Measurements from ENCODE around the gene UTF1. TPM values are rescaled to one million over a fixed set of nuclear protein-coding genes. Genes with fewer than 3 reads are reported as not detected.
"Not testable (repeated sequence)": the region's sequence is repeated elsewhere in the genome, so short reads cannot be mapped to it uniquely, and the experiment has no call there.

Gene UTF1
- polyA plus RNA-seq, 1 donor: not detected

DNA sequence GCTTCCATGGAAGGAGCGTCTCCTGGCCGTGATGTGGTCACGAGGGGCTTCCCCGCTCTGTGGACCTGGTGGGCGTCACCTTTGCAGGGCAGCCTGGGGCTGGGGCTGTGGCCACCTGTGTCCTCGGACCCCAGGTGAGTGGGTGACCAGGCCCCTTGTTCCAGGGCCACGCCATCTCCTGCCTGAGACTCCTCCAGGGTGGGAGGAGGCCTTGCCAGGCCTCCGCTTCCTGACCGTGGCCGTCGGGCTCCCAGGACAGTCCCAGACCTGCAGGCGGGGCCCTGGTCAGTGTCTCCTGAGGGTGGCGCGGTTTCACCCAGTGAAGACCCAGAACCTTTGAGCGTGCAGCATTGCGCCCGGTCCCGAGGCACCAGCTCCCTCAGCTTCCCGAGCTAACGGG is 20.4 kb upstream of the UTF1 start:
- no peak for DNase-seq

GRCh38 chr10:133210398-133211140 is 19.4 kb upstream of the UTF1 start:
- DNase-seq: no peak

DNA sequence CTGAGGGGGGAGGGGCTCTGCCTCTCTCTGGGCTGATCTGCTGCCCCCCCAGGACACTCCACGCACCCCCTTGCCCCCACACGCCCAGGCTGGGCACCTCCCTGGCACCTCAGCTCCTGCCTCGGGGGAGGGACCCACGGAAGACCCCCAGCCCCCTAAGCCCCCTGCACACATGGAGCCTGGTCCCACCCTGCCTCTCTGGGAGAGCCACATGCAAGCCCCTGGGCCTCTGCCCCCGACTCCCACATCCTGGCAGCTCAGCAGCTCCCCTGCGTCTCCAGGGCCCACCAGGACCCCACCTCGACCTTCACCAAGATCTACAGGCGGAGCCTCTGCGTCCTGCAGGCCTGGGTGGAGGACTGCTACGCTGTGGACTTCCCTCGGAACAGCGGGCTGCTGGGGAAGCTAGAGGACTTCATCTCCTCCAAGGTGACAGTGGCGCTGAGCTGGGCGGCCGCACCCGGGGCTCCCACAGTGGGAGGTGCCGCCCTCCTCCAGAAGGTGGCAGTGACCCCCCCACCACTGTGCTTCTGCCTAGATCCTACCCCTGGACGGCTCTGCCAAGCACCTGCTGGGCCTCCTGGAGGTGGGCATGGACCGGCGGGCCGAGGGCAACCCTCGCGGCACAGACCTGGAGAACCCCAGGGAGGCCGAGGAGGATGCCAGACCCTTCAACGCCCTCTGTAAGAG is 18.7 kb upstream of the UTF1 start:
- no peak for DNase-seq

GRCh38 chr10:133211959-133212852 is 17.8 kb upstream of the UTF1 start:
- no peak for DNase-seq

DNA sequence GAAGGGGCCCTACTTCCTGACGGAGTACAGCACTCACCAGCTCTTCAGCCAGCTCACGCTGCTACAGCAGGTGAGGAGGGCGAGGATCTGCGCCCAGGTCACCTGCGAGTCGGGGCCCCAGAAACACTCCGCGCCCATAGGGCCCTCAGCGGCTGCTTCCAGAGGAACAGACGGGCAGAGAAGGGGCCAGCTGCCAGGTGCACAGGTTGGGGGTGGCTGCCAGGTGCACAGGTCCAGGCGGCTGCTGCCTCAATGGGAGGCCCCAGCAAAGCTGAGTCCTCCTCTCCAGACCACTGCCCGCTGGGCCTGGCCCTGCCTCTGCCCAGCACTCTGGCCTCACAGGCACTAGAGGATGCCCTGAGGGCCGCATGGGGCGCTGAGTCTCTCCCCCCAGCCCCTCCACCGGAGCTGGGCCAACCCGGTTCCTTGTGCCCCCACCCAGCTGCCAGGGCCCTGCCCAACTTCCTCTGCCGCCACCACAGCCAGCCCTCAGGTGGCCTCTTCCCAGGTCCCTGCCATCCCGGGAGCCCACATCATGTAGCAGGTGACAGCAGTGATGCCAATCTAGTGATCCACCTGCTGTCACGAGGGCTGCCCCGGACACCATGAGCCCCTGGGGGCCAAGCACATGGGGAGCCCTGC is 17.0 kb upstream of the UTF1 start:
- DNase-seq: no peak

DNA sequence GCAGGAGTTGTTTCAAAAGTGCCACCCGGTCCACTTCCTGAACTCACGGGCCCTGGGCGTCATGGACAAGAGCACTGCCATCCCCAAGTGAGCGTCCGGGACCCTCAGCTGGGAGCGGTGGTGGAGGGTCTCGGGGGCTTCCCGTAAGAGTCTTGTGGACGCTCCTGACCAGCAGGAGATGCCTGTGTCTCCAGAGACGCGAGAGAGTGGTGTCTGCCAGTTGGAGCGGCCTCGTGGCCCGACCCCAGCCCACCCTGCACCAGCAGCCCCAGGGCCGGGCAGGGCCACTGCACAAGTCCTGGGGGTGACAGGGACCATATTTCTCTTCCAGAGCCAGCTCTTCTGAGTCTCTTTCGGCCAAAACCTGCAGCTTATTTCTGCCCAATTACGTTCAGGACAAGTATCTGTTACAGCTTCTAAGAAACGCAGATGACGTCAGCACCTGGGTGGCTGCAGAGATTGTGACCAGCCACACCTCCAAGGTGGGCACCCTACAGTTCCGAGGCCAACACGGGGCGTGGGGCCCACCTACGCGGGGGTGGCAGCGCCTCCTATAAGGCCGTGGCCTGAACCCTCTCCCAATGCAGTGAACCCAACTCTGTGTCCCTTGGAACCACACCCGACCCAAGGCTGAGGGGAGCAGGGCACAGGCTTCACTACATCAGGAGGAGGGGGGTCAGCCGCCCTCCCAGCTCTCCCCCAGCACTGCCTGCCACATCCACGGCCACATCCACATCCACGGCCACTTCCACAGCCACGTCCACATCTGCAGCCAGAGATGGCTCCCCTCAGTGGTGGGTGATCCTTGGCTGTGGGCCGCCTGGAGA is 16.2 kb upstream of the UTF1 start:
- no peak for DNase-seq

DNA sequence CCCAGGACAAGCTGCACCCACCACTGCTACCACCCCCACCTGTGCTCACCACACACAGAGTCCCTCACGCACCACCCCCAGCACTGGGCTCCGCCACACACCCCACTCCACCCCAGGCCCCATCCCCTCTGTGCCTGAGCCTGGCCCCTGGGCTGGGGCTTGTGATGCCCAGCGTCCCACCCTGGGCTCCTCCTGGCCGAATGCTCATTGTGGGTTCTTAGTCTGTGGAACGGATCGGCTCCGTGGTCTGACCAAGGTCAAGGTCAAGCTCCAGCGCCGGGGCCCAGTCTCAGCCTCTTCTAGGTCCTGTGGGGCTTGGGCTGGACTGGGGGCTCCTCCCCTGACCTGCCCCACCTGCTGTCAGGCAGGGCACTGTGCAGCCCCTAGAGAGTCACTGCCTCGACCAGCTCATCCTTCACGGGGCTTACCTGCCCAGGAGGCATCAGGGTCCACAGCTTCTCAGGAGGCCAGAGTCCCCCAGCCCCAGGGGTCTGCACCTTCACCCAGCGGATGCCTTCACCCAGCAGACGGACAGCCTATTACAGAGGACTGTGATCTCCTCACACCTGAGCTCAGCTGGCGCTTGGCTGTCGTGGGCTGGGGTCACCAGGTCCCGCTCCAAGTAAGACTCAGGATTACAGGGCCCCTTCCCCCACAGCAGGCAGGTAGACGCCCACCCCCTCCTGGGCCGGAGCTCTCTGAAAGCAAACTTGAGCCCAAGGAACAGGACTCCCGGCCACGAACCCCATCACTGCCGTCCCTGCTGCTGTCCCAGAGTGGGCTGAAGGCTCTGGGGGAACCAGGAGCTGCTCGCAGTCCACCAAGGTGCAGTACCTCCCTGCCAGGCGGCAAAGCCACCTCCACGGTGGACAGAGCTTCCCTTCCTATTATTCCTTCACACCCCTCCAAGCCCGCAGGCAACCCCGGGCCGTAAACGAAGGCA is 15.3 kb upstream of the UTF1 start:
- DNase-seq: no peak

- DNase-seq: no peak
These were observed 14.4 kb upstream of the UTF1 start for GRCh38 chr10:133215586-133215985.

DNA sequence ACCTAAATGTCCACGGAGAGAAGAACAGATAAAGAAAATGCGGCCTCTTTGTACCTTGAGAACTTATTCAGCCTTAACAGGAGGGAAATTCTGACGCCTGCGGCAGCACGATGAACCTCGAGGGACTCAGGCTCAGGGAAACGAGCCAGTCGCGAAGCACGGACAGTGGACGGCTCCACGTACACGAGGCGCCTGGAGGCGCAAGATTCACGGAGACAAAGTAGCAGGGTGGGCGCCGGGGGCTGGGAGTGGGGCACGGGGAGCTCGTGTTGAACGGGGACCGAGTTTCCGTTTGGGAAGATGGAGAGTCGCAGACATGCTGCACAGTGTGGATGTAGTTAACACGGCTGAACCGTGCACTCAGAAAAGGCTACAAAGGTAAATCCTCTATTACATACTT is 13.2 kb upstream of the UTF1 start:
- no peak for DNase-seq

DNA sequence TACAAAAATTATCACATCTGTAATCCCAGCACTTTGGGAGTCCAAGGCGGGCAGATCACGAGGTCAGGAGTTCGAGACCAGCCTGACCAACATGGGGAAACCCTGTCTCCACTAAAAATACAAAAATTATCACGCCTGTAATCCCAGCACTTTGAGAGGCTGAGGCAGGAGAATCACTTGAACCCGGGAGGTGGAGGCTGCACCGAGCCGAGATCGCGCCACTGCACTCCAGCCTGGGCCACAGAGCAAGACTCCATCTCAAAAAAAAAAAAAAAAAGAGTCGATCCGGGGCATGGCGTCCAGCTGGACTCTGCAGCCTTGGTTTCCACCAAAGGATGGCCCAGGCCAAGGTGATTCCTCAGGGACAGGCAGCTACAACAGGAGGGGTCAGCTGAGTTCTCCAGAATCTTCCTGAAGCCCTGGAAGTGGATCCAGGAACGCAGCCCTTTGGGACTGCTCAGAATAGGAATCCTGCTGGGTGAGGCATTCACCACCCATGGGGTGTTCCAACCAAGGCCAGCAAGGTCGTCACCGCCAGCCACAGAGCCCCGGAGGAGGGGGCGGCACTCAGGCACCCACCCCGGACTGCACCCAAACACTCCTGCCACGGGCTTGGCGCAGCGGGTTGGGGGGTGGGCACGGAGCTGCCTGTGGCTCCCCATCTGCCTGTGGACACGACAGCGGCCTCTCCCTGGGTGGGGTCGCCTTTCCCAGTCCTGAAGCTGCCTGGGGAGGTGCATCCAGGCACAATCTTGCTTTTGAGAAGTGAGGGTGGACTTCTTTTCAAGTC is 12.0 kb upstream of the UTF1 start:
- DNase-seq: no peak

GRCh38 chr10:133218891-133219290 is 11.1 kb upstream of the UTF1 start:
- no peak for DNase-seq

- no peak for DNase-seq
These were observed 10.2 kb upstream of the UTF1 start for GRCh38 chr10:133219782-133220181.

DNA sequence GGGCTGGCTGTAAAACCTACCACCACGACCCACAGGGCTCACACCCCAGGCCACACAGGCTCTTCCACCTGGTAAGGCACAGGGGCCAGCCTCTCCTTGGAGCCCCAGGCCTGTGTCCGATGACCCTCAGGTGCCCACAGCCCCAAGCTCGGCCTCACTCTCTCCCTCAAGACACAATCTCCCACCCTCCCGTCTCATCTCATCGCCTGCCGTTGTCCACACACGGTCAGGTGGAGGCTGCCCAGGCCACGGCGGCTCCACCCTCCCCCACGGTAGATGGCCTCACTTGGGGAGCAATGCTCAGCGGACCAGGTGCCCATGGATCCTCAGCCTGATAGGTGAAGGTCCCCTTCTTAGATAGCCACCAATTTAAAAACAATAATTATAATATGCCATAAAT is 8.7 kb upstream of the UTF1 start:
- DNase-seq: no peak

GRCh38 chr10:133221756-133222155 is 8.3 kb upstream of the UTF1 start:
- not testable (repeated sequence) for DNase-seq

GRCh38 chr10:133224076-133224475 is 5.9 kb upstream of the UTF1 start:
- DNase-seq: no peak

- no peak for DNase-seq
These were observed 5.2 kb upstream of the UTF1 start for GRCh38 chr10:133224756-133225372.

GRCh38 chr10:133225707-133226191 is 4.3 kb upstream of the UTF1 start:
- DNase-seq: no peak

- no peak for DNase-seq
These were observed 3.7 kb upstream of the UTF1 start for GRCh38 chr10:133226251-133226808.

- no peak for DNase-seq
These were observed 2.8 kb upstream of the UTF1 start for GRCh38 chr10:133227256-133227655.

Measured in hindlimb muscle (tissue), 1 donor.